ENCODE data around the gene FARS2. TPM values are rescaled to one million over a fixed set of nuclear protein-coding genes. Genes with fewer than 3 reads are reported as not detected.

Gene FARS2
- polyA plus RNA-seq, 1 donor from 2014 or later, result 32.8 TPM

GRCh38 chr6:5745081-5745480 lies 483.8 kb downstream of the FARS2 start:
- Mint-ChIP-seq H3K4me1 (no peaks in the 10 kb centered on the region), H3K36me3 (peaks cover 20% of the 10 kb centered on the region), H3K27ac (no peak overlapping the region), H3K27me3 (no peaks in the 10 kb centered on the region), H3K4me3 (no peak overlapping the region), H3K9me3 (no peaks in the 10 kb centered on the region)

- H3K4me3 Mint-ChIP-seq, result no peak overlapping the region
- H3K4me1 Mint-ChIP-seq, result no peaks in the 10 kb centered on the region
- no peaks in the 10 kb centered on the region for H3K27me3 Mint-ChIP-seq
- H3K9me3 Mint-ChIP-seq, result no peaks in the 10 kb centered on the region
- H3K36me3 Mint-ChIP-seq, result peaks cover 25% of the 10 kb centered on the region
- no peak overlapping the region for H3K27ac Mint-ChIP-seq
Measured at GRCh38 chr6:5746053-5746758, 484.9 kb downstream of the FARS2 start.

- Mint-ChIP-seq H3K36me3 (peaks cover 25% of the 10 kb centered on the region), H3K27me3 (no peaks in the 10 kb centered on the region), H3K4me3 (no peak overlapping the region), H3K27ac (no peak overlapping the region), H3K9me3 (peaks cover 0 to 2% (median under 1%) of the 10 kb centered on the region in 3 donors), H3K4me1 (no peaks in the 10 kb centered on the region)
Measured at GRCh38 chr6:5746759-5747130, 485.4 kb downstream of the FARS2 start.

GRCh38 chr6:5747379-5747778 lies 486.1 kb downstream of the FARS2 start:
- Mint-ChIP-seq H3K9me3 (peaks cover 0 to 4% (median 2%) of the 10 kb centered on the region in 3 donors), H3K27ac (no peak overlapping the region), H3K4me3 (no peak overlapping the region), H3K36me3 (peaks cover 28% of the 10 kb centered on the region), H3K4me1 (no peaks in the 10 kb centered on the region), H3K27me3 (no peaks in the 10 kb centered on the region)

- no peaks in the 10 kb centered on the region for H3K4me1 Mint-ChIP-seq
- no peaks in the 10 kb centered on the region for H3K27me3 Mint-ChIP-seq
- H3K4me3 Mint-ChIP-seq, result no peak overlapping the region
- H3K36me3 Mint-ChIP-seq, result peaks cover 29% of the 10 kb centered on the region
- peaks cover 0 to 16% (median 8%) of the 10 kb centered on the region in 3 donors for H3K9me3 Mint-ChIP-seq
- H3K27ac Mint-ChIP-seq, result no peak overlapping the region
Measured at GRCh38 chr6:5749016-5749650, 487.8 kb downstream of the FARS2 start.

- H3K27me3 Mint-ChIP-seq, result no peaks in the 10 kb centered on the region
- H3K9me3 Mint-ChIP-seq, result peaks cover 2 to 22% (median 10%) of the 10 kb centered on the region in 3 donors
- no peak overlapping the region for H3K4me3 Mint-ChIP-seq
- no peak overlapping the region for H3K27ac Mint-ChIP-seq
- H3K4me1 Mint-ChIP-seq, result no peaks in the 10 kb centered on the region
- H3K36me3 Mint-ChIP-seq, result peaks cover 30% of the 10 kb centered on the region
Measured at GRCh38 chr6:5749651-5750215, 488.4 kb downstream of the FARS2 start.

- Mint-ChIP-seq H3K9me3 (peaks cover 2 to 36% (median 12%) of the 10 kb centered on the region in 3 donors), H3K27ac (peak overlapping the region in 1 of 3 donors; percentile 40), H3K27me3 (no peaks in the 10 kb centered on the region), H3K4me1 (peaks cover 0 to 9% (median 5%) of the 10 kb centered on the region in 3 donors), H3K4me3 (no peak overlapping the region), H3K36me3 (peaks cover 28% of the 10 kb centered on the region)
Measured at GRCh38 chr6:5751525-5752390, 490.4 kb downstream of the FARS2 start.

- Mint-ChIP-seq H3K9me3 (peaks cover 2 to 36% (median 12%) of the 10 kb centered on the region in 3 donors), H3K36me3 (peaks cover 24% of the 10 kb centered on the region), H3K4me1 (peaks cover 0 to 9% (median 5%) of the 10 kb centered on the region in 3 donors), H3K27ac (no peak overlapping the region), H3K4me3 (no peak overlapping the region), H3K27me3 (no peaks in the 10 kb centered on the region)
Measured at GRCh38 chr6:5752391-5752680, 491.0 kb downstream of the FARS2 start.

GRCh38 chr6:5753209-5753608 lies 491.9 kb downstream of the FARS2 start:
- Mint-ChIP-seq H3K27me3 (no peaks in the 10 kb centered on the region), H3K4me1 (peaks cover 0 to 9% (median 5%) of the 10 kb centered on the region in 3 donors), H3K27ac (no peak overlapping the region), H3K4me3 (no peak overlapping the region), H3K9me3 (peaks cover 2 to 36% (median 12%) of the 10 kb centered on the region in 3 donors), H3K36me3 (peaks cover 24% of the 10 kb centered on the region)

- H3K4me3 Mint-ChIP-seq, result no peak overlapping the region
- H3K27me3 Mint-ChIP-seq, result no peaks in the 10 kb centered on the region
- peaks cover 18% of the 10 kb centered on the region for H3K36me3 Mint-ChIP-seq
- H3K4me1 Mint-ChIP-seq, result peaks cover 0 to 9% (median 5%) of the 10 kb centered on the region in 3 donors
- no peak overlapping the region for H3K27ac Mint-ChIP-seq
- H3K9me3 Mint-ChIP-seq, result peaks cover 2 to 36% (median 12%) of the 10 kb centered on the region in 3 donors
Measured at GRCh38 chr6:5754904-5755303, 493.6 kb downstream of the FARS2 start.

- peaks cover 7 to 17% (median 9%) of the 10 kb centered on the region in 3 donors for H3K4me1 Mint-ChIP-seq
- H3K27me3 Mint-ChIP-seq, result no peaks in the 10 kb centered on the region
- H3K36me3 Mint-ChIP-seq, result peaks cover 11% of the 10 kb centered on the region
Measured at GRCh38 chr6:5759571-5759970, 498.3 kb downstream of the FARS2 start.

GRCh38 chr6:5761370-5761769 lies 500.1 kb downstream of the FARS2 start:
- Mint-ChIP-seq H3K27ac (no peak overlapping the region), H3K36me3 (peaks cover 7% of the 10 kb centered on the region)

More at GRCh38 chr6:5759571-5759970, 498.3 kb downstream of the FARS2 start:
- H3K27ac Mint-ChIP-seq, result no peak overlapping the region
- peaks cover 0 to 16% (median 4%) of the 10 kb centered on the region in 3 donors for H3K9me3 Mint-ChIP-seq
- H3K4me3 Mint-ChIP-seq, result no peak overlapping the region

GRCh38 chr6:5762561-5762968 lies 501.3 kb downstream of the FARS2 start:
- Mint-ChIP-seq H3K4me3 (no peak overlapping the region), H3K9me3 (no peaks in the 10 kb centered on the region), H3K27ac (no peak overlapping the region), H3K4me1 (peaks cover 3 to 11% (median 10%) of the 10 kb centered on the region in 3 donors), H3K27me3 (peaks cover 1% of the 10 kb centered on the region), H3K36me3 (peaks cover 7% of the 10 kb centered on the region)

More at GRCh38 chr6:5761370-5761769, 500.1 kb downstream of the FARS2 start:
- Mint-ChIP-seq H3K9me3 (peaks cover 0 to under 1% (median 0%) of the 10 kb centered on the region in 3 donors), H3K4me3 (no peak overlapping the region), H3K27me3 (peaks cover 1% of the 10 kb centered on the region), H3K4me1 (peaks cover 3 to 11% (median 10%) of the 10 kb centered on the region in 3 donors)

GRCh38 chr6:5763407-5763806 lies 502.1 kb downstream of the FARS2 start:
- Mint-ChIP-seq H3K36me3 (peaks cover 9% of the 10 kb centered on the region), H3K27ac (peak overlapping the region in 1 of 3 donors; percentile 24), H3K27me3 (peaks cover 1% of the 10 kb centered on the region), H3K9me3 (peaks cover 0 to under 1% (median 0%) of the 10 kb centered on the region in 3 donors), H3K4me3 (no peak overlapping the region), H3K4me1 (peaks cover 3 to 11% (median 10%) of the 10 kb centered on the region in 3 donors)
